MCF 10A (cell line): ENCODE data around the gene INHBB. TPM values are rescaled to one million over a fixed set of nuclear protein-coding genes. Genes with fewer than 3 reads are reported as not detected.

ENCODE experiments used
- BruUV-seq: library from RNA; stranded (reverse); fragments of 400-500 nt; replicated peaks from 2 replicates; lab custom pipeline; 2021; lab: Mats Ljungman, UMichigan
- CTCF ChIA-PET: fragments of 300-600 bp; sonication (Branson Sonifier 250); formaldehyde crosslinking; extraction: SDS; loops from one replicate; lab custom pipeline; 2021; ENCODE audit warnings: antibody characterized with exemption, inconsistent platforms; lab: Yijun Ruan, JAX
- POLR2A ChIA-PET: fragments of 300-600, 350-650 bp; sonication (Branson Sonifier 250); formaldehyde crosslinking; extraction: SDS; loops from one replicate; lab custom pipeline; 2020; ENCODE audit warnings: antibody characterized with exemption, inconsistent platforms; lab: Yijun Ruan, JAX
- DNase-seq: peaks from one replicate; pipeline ENCODE4 v3.0.0-alpha.2; 2018; ENCODE audit not compliant: unreplicated experiment
- H3K27ac Mint-ChIP-seq: one replicate; pipeline ENCODE4 v1.8.0; 2022; ENCODE audit warnings: mild to moderate bottlenecking, low read depth, mixed read lengths; ENCODE audit not compliant: unreplicated experiment
- H3K27me3 Mint-ChIP-seq: one replicate; pipeline ENCODE4 v1.8.0; 2022; ENCODE audit warnings: mixed read lengths; ENCODE audit not compliant: insufficient read depth, unreplicated experiment
- H3K36me3 Mint-ChIP-seq: one replicate; pipeline ENCODE4 v1.8.0; 2022; ENCODE audit warnings: mild to moderate bottlenecking, moderate library complexity, mixed read lengths; ENCODE audit not compliant: insufficient read depth, unreplicated experiment
- H3K4me1 Mint-ChIP-seq: one replicate; pipeline ENCODE4 v1.8.0; 2022; ENCODE audit warnings: mixed read lengths; ENCODE audit not compliant: insufficient read depth, unreplicated experiment
- H3K4me3 Mint-ChIP-seq: one replicate; pipeline ENCODE4 v1.8.0; 2022; ENCODE audit warnings: mild to moderate bottlenecking, moderate library complexity, mixed read lengths; ENCODE audit not compliant: unreplicated experiment
- H3K9me3 Mint-ChIP-seq: one replicate; pipeline ENCODE4 v1.8.0; 2022; ENCODE audit warnings: mixed read lengths; ENCODE audit not compliant: unreplicated experiment
- intact Hi-C: fragments of 100-400 bp; cut with micrococcal nuclease; formaldehyde crosslinking; loops from 2 replicates; pipeline ENCODE4 v1.14.1; 2022
- total RNA-seq: library from RNA; stranded (reverse); gene quantifications from 2 replicates; pipeline ENCODE4 v1.2.3, GENCODE V29; 2022
- TF ChIP-seq, protein P1 (sequence below): fragments of 200-600 bp; IDR thresholded peaks from one replicate; pipeline ENCODE4 v1.8.0; 2022; ENCODE audit warnings: antibody characterized with exemption, mild to moderate bottlenecking; ENCODE audit not compliant: unreplicated experiment

The INHBB gene
- total RNA-seq, 1 experiment from 2014 or later: 0.16 TPM

DNA sequence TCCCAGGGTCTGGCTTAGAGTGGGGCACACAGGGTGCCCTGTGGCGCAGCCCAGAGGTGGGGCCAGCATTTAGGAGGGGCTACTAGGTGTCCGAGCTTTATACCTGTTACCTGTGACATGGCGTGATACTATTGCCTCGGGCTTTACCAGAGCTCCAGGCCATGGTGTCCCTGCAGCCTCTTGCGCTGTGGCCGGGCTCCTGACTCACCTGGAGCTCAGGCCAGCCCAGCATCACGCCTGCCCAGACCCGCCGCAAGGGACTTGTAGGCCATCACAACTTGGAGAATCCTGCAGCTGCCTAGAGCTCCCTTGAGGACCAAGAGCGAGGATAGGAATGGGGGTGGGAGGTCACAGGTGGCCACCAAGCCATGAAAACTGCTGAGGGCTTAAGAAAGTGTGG lies 8.0 kb downstream of the INHBB start:
- H3K36me3 Mint-ChIP-seq: no peaks in the 10 kb centered on the region
- ChIA-PET CTCF (no interaction called here), POLR2A (interaction anchor here (0.6 kb wide), 2 partner anchors 27 to 266 kb away, joined by 3 read pairs; no protein-coding TSS in a partner anchor)
- BruUV-seq: no TSS peak
- DNase-seq: no peak
- TF ChIP-seq, protein P1, sequence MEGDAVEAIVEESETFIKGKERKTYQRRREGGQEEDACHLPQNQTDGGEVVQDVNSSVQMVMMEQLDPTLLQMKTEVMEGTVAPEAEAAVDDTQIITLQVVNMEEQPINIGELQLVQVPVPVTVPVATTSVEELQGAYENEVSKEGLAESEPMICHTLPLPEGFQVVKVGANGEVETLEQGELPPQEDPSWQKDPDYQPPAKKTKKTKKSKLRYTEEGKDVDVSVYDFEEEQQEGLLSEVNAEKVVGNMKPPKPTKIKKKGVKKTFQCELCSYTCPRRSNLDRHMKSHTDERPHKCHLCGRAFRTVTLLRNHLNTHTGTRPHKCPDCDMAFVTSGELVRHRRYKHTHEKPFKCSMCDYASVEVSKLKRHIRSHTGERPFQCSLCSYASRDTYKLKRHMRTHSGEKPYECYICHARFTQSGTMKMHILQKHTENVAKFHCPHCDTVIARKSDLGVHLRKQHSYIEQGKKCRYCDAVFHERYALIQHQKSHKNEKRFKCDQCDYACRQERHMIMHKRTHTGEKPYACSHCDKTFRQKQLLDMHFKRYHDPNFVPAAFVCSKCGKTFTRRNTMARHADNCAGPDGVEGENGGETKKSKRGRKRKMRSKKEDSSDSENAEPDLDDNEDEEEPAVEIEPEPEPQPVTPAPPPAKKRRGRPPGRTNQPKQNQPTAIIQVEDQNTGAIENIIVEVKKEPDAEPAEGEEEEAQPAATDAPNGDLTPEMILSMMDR: no peak
- no peak overlapping the region for H3K4me3 Mint-ChIP-seq
- H3K27me3 Mint-ChIP-seq: peaks cover 21% of the 10 kb centered on the region
- H3K9me3 Mint-ChIP-seq: no peaks in the 10 kb centered on the region
- no peak overlapping the region for H3K27ac Mint-ChIP-seq
- intact Hi-C loops: no loop called here
- peaks cover 4% of the 10 kb centered on the region for H3K4me1 Mint-ChIP-seq

DNA sequence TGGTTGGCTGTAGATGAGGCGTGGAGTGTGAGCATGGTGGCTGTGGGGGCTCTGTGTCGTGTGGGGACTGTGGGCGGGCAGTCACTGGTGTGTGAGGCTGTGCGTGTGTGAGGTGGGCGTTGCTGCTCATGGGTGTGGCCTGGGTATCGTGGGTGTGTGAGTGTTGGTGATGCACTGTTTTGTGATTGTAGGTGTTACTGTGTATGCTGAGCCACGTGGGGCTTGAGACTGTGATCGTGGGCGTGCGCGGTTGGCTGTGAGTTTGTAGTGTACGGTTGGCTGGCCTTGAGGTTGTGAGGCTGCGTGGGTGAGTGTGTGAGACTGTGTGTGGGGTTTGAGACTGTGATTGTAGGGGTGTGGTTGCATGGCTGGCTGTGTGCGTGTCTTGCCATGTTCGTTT lies 8.5 kb downstream of the INHBB start:
- CTCF ChIA-PET: no interaction called here
- TF ChIP-seq, protein P1: no peak
- POLR2A ChIA-PET: interaction anchor here (0.6 kb wide), 2 partner anchors 27 to 265 kb away, joined by 3 read pairs; no protein-coding TSS in a partner anchor
- Mint-ChIP-seq H3K9me3 (no peaks in the 10 kb centered on the region), H3K4me3 (no peak overlapping the region), H3K27ac (no peak overlapping the region), H3K36me3 (no peaks in the 10 kb centered on the region), H3K4me1 (peaks cover 4% of the 10 kb centered on the region), H3K27me3 (peaks cover 21% of the 10 kb centered on the region)
- intact Hi-C loops: no loop called here
- no TSS peak for BruUV-seq
- no peak for DNase-seq

DNA sequence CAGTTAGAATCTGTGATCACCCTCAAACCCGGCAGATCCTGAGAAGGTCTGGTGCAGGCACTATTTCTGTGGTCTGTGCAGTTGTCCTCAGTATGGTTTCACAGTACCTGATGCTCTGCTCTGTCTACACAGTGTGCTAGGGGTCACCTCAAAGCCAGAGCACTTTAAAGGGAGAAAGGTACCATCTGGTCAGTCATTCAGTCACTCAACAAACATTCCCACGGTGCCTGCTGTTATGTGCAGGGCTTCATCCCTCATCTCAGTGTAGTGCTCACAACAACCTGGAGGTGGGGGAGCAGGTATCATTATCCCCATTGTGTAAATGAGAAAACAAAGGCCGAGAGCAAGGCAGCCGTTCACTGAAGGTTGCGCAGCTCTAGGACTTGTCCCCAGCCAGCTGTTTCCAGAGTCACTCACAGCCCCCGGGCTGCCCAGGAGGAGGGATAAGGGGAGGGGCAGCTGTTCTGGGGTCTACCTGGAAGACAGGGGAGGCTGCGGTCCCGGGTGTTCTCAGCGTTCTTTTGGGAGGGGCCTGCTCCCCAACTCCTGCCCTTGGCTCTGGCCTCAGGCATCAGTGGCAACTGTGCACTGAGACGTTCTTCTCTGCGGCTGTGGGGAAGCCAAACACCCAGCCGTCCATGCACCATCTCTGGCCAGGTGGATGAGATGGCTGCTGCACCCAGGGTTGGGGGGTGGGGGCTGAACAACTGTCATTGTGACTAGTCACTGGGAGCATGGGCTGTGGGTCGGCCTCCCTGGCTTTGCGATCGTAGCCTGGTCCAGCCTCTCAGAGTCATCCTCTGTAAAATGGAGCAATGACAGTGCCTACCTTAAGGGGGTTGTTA lies 9.2 kb downstream of the INHBB start:
- Mint-ChIP-seq H3K27ac (no peak overlapping the region), H3K36me3 (no peaks in the 10 kb centered on the region), H3K9me3 (no peaks in the 10 kb centered on the region), H3K4me1 (peaks cover 4% of the 10 kb centered on the region), H3K4me3 (no peak overlapping the region), H3K27me3 (peaks cover 21% of the 10 kb centered on the region)
- DNase-seq: no peak
- intact Hi-C loops: no loop called here
- BruUV-seq: no TSS peak
- TF ChIP-seq, protein P1: no peak
- ChIA-PET POLR2A (no interaction called here), CTCF (interaction anchor here (0.6 kb wide), 1 partner anchor 287 kb away, joined by 4 read pairs; no protein-coding TSS in a partner anchor)

DNA sequence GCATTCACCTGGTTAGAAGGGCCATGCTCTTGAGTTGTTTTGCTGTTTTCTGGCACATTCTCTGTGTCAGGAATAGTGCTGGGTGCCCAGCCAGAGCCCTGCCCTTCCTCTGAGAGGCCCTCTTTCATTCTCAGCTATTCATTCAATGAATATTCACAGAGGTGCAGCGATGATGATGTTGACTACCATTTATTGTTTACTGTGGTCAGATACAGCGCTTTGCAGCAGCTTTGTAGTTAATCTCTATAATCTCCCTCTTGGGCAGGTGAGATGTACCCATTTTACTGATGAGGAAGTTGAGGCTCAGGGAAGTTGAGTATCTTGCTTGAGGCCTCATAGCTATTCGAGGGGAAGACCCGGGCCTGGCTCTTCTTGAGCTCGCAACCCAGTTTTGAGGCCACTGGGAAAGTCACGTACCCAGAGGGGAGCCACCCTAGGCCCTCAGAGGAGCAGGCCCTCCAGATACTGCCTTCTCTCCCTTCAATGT lies 9.9 kb downstream of the INHBB start:
- ChIA-PET POLR2A (interaction anchor here (0.9 kb wide), 1 partner anchor 37 kb away, joined by 3 read pairs; no protein-coding TSS in a partner anchor), CTCF (interaction anchor here (0.6 kb wide), 1 partner anchor 287 kb away, joined by 4 read pairs; no protein-coding TSS in a partner anchor)
- H3K4me1 Mint-ChIP-seq: peaks cover 4% of the 10 kb centered on the region
- H3K36me3 Mint-ChIP-seq: no peaks in the 10 kb centered on the region
- TF ChIP-seq, protein P1: no peak
- H3K27ac Mint-ChIP-seq: no peak overlapping the region
- DNase-seq: no peak
- H3K9me3 Mint-ChIP-seq: no peaks in the 10 kb centered on the region
- peaks cover 21% of the 10 kb centered on the region for H3K27me3 Mint-ChIP-seq
- BruUV-seq: no TSS peak
- intact Hi-C loops: no loop called here
- no peak overlapping the region for H3K4me3 Mint-ChIP-seq
